GM13976 (cell line): ENCODE measurements around the gene PLCH1.

Source experiments
- DNase-seq: peaks from one replicate; pipeline ENCODE4 v3.0.0; 2012; ENCODE audit warnings: low spot score
- in situ Hi-C: fragments of 300-500 bp; cut with MboI; formaldehyde crosslinking; loops from one replicate; pipeline ENCODE4 v1.12.0; 2022; ENCODE audit warnings: low sequenced_read_pairs, mixed read lengths, inconsistent platforms; ENCODE audit not compliant: unreplicated experiment
- TF ChIP-seq, protein P1 (sequence below): IDR thresholded peaks from 2 replicates; pipeline ENCODE4 v1.5.1; 2012; ENCODE audit warnings: borderline replicate concordance, mild to moderate bottlenecking; ENCODE audit not compliant: insufficient read depth; ENCODE audit errors: extremely low read depth, missing control alignments, control extremely low read depth

The PLCH1 gene

DNA sequence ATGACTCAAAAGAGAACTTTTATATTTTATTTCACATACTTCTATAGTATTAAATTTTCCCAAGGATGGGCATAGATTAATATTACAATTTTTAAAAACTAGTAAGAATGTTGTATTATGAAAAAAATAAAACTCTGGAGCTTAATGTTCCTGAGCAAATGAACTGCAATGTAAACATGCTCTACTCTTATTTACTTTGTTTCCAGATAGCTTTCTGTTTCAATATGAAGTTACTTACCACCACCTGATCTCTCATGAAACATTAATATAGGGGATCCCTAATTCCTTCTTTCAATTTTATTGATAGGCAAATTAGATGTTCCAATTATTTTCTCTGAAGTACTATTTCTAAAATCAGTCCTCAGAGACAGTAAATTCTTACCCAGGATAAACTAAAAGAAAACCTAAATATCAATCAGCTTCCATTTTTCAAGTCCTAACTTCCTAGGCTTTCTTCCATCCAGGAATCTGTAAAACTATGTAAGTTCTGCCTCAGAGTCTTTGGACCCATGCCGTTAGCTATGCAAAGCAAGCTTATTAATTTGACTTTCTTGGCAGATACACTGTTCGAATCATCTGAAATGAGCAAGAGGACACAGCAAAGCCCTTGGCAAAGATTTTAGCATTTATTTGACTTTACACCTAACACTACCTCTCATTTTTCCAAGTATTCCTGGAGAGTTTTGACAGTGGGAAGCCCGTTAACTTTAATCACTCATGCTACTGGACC, 93.2 kb downstream of the PLCH1 start:
- in situ Hi-C loops: no loop called here
- no peak for DNase-seq
- TF ChIP-seq, protein P1, sequence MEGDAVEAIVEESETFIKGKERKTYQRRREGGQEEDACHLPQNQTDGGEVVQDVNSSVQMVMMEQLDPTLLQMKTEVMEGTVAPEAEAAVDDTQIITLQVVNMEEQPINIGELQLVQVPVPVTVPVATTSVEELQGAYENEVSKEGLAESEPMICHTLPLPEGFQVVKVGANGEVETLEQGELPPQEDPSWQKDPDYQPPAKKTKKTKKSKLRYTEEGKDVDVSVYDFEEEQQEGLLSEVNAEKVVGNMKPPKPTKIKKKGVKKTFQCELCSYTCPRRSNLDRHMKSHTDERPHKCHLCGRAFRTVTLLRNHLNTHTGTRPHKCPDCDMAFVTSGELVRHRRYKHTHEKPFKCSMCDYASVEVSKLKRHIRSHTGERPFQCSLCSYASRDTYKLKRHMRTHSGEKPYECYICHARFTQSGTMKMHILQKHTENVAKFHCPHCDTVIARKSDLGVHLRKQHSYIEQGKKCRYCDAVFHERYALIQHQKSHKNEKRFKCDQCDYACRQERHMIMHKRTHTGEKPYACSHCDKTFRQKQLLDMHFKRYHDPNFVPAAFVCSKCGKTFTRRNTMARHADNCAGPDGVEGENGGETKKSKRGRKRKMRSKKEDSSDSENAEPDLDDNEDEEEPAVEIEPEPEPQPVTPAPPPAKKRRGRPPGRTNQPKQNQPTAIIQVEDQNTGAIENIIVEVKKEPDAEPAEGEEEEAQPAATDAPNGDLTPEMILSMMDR: no peak

DNA sequence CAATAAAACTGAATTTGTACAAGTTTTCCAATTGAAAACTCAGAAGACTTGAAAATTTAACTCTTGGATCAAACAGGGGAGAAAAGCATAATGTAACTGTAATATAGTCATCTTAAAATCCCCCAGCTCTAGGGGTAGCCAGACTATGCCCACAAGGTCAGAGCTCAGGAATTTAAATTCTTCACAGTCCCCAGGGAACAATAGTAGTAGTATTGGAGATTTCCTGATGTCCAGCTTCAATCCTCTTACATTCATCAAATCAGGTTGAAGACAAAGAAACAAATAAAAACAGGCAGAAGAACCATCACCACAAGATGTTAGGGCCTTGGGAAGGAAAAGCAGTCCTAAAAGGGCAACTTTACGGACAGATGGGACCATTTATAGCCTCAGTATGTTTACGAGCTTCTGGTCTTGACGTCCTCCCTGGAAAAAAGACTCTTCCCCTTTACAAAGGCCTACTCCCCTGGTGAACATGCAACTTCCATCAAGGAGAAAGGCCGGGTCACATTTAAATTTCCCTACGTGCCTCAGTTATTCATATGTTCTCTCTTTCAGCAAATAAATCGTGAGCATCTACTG, 96.8 kb downstream of the PLCH1 start:
- TF ChIP-seq, protein P1: no peak
- DNase-seq: no peak
- in situ Hi-C loops: no loop called here

DNA sequence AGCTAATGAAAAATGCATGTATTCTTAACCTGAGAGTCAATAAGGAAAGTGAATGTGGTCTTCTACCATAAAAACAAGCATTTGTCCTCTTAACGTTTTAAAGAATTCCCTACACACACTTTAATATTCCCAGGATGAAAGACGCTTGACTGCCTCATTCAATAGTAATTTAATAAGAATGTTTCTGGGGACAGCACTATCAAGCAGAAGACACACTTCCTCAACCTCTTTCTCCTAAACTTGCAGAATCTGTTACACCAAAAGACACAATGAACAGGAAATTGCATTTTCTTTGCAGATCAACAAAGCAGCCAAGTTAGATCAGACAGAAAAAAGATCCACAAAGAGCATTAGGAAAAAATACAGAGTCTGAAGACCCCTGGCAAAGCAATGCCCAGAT, 97.7 kb downstream of the PLCH1 start:
- in situ Hi-C loops: no loop called here
- no peak for DNase-seq
- TF ChIP-seq, protein P1: no peak

DNA sequence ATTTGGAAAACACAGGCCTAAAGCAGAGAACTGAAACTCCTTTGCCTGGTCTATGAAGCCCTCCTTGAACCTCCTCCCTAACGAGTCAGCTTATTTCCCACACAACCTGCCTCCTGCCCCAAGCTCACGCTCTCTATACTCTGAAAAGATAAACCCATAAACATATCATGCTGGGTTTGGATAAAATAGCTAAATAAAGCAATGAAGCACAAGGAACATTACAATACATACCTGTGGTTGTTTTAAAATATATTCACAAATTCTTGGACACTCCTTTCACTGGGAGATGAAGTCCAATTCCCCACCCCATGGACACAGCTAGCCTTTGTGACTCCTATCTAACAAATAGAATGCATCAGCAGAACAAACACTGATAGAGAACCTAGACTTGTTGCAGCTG, 98.2 kb downstream of the PLCH1 start:
- TF ChIP-seq, protein P1: no peak
- in situ Hi-C loops: no loop called here
- no peak for DNase-seq

DNA sequence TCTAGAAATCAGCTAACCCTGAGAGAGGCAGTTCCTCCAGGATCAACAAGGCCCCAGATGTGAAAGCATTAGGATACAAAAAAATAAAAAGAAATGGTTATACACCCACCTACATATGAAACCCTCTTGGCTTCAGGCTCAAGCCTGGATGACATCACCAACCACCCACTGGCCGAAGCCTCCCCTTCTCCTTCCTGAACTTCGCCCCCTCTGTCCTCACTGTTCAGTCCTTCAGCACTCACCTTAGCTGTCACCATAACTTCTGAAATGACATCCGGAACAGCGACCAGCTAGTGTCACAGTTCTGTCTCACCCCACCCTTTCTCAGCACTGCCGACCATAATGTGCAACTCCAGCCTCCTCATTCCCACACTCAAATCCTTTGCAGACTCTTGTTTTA, 98.7 kb downstream of the PLCH1 start:
- in situ Hi-C loops: no loop called here
- DNase-seq: no peak
- TF ChIP-seq, protein P1: no peak

DNA sequence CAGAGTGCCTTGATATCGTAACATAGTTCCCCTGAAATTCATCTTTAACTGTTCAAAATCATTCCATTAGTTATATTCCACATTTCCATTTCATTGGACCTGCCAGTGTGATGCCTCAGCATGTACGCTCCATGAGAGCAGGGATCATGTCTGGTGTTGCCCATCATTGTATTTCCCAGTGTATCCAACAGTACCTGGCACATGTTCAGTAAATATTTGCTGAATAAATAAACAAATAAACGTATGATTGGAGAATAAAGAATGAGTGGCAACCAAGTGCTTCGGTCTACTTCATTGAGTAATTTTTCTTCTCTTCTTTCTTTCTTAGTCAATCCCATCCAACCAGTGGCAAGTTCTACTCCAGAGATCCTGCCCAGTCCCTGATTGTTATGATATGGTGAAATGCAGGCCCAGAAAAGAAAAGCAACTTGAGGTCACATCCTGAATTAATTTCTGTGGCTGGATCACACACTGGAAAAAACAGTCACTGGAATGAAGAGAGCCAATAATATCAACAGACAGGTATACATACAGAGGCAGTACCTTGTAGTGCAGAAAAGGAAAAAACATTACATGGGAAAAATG, 101.2 kb downstream of the PLCH1 start:
- TF ChIP-seq, protein P1: no peak
- in situ Hi-C loops: no loop called here
- no peak for DNase-seq
